GDM1 (cell line): ENCODE measurements around the gene SCN1A.
"Not testable (repeated sequence)": the region's sequence is repeated elsewhere in the genome, so short reads cannot be mapped to it uniquely, and the experiment has no call there.

Experiments
- DNase-seq: peaks from one replicate; lab custom pipeline; 2025; lab: John Stamatoyannopoulos, UW

SCN1A gene

DNA sequence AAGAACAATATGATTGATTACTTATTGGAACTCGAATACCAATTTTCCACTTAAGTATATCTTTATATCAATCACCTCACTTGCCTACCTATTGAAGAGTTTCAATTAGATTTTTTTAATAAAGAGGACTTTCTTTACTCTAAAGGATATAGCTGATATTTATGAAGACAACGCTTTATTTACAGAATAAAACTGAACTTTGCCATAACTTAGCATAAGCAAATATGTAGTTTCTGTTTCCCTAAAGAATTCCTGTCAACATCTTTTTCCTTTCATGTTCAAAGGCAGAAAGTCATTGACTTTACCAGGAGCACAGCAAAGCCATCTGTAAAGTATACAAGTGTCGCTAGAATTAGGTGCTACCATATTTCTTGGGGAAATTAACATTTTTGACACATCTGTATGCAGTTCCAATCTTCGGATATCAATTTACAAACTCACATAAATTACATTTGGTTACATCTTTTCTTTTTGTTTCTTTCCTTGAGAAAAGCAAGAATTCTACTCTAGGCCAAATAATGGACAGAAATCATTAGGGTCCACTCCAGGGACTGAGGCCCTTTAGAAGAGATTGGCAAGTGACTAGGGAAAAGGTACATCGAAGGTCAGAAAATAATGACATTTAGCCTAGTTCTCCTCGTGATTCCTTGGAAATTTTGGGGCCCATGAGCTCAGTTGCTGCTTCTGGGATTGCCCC is 7.5 kb upstream of the SCN1A start:
- no peak for DNase-seq

DNA sequence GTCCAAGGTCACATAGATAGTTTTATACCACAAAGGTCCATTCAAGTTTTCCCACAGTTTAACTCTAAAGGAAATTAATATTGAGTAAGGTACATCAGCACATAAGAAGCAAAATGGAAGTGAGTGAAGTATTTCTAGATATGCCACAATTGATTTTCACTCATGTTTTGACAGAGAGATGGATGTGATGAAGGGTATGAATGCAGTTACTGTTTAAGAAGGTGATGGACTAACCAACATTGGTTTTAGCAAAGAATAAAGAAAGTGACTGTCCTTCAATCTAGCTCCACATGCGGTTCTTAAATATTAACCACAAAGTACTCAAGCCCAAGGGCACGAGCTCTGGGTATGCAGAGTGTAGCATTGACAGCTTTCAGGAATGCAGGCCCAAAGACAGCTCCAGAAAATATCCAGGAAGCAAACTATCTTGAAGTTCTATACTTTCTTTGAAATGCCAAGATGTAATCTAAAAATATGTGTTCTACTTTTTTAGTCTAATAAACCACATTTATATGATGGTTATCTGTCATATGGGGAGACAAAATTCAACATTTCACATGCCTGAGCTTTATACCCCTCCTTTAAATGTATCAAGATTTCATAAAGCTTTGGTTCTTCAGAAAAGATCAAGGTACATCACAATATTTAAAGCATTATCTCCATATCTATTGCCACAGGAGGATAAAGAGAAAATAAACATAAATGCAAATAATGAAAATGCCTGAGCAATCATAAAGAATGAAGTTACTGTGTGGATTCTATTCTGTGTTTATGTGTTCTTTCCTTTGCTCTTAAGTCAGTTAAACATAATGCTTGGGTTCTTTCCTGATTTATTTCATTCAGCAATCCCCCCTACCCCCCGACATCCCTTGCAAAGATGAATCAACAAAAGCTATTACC is 6.7 kb upstream of the SCN1A start:
- DNase-seq: no peak

DNA sequence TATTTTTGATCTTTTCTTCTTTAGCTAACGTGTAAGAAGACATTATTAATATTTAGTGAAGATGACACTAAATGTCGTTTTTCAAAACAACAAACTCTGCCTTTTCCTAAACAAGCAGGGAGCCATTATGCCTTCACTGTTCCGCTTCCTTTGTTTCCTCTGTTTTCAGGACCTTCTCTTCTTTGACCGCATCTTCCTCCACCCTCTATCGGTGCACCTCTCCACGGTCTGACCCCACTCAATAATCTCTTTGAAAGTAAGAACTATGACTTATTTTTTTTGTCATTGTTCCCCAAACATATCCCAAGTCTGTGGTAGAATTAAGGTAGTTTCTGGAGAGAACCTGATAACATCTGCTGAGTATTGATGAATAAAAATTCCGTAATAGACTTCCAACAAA is 5.8 kb upstream of the SCN1A start:
- no peak for DNase-seq

DNA sequence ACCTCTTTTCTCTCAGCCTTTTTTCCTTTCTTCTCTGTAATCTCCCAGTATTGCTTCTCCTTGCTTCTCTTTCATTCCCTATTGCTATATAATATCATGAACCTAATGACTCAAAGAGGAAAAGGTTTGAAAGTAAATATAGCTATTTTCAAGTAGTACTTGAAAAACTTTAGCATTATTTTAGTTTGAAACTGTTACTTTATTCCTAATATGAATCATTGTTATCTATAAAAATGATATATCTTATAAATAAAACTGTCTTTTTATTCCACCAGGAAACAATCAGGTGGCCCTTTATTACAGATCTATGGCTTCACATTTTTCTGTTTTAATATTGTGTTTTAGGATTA is 311 bp upstream of the SCN1A start:
- DNase-seq: no peak

DNA sequence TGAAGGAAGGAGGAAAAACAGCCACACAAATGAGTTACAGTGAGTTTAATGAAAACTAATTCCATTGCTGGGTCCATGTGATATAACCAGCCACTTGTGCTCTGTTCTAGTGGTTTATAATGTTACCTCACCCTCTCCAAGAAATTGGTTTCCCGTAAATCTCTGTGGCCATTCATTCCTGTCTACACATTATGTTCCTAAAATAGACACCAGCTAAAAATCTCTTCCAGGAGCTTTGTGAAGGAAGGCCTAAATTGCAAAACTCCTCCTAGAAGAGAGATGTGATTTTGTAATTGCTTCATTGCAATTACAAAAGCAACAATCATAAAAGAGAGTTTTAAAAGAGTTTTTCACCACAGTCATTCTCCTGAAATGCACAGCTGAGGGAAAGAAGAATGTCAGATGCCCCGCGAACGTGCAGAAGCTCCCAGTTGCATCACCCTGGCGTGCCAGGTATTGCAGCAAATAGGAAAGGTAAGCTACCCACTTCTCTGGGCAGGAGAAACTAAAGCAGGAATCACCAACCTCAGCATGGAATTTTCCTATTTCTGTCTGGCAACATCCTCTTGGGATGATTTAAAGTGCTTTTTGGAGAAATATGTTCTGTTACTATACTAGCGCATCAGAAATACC is 1.7 kb downstream of the SCN1A start:
- no peak for DNase-seq

DNA sequence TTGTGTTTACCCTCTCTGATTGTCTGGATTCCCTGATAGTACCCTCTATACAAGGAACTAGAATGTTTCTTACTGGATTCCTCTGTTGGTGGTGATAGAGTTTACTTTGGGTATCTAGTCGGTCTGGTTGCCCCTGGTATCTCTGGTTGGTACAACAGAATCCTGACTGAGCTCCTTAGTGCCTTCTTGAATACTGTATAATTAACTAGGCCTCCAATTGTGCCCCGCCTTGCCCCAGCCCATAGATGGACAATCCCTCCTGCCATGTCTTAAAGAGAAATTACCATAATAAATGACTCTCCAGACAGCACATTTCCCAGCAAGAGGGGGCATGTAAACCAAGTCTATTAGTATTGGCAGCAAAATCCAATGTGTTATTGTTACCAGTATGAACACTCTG is 2.3 kb downstream of the SCN1A start:
- DNase-seq: no peak

DNA sequence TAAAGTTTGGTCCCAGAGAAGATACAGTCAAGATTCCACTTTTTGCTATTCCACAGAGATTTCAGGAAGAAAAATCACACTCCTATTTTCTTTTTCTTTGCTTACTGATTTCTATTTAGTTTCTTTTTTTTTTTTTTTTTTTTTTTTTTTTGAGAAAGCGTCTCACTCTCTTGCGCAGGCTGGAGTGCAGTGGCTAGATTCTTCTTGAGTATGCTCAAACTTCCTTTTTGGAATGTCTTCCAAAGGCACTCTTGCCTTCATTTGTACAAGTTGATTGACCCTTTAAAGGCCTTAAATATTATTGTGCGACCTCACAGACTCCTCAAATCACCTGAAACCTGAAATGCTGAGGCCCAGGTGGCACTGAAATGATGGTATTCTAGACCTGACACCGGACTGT is 9.6 kb downstream of the SCN1A start:
- no peak for DNase-seq

DNA sequence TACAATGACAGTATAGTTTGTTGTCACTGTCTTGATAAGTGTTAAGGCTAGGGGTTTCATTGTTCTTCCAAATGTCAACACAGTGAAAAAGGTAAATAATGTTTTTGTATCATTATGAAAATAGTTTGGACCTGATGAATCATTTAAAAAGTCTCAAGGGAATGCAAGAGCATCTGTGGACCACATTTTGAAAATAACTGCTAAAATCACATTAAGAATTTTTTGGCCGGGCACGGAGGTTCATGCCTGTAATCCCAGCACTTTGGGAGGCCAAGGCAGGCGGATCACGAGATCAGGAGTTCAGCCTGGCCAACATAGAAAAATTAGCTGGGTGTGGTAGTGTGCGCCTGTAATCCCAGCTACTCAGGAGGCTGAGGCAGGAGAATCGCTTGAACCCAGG is 10.3 kb downstream of the SCN1A start:
- DNase-seq: no peak

DNA sequence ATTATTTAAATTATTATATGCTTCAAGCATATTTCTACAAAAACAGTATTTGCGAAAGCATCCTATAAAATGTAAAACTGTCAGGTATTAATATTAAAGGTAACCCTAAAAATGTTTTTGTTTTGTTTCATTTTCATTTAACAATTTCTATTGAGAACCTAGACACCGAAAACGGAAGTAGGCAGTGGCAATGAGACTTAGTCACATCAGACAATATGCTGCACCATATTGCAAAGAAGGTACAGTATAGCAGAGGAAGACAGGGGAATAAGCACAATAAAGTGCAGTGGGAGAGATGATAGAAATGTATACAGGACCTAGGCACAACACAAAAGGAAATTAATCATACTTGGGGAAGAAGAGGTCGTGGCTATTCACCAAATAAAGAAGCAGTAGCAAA is 12.2 kb downstream of the SCN1A start:
- DNase-seq: no peak

DNA sequence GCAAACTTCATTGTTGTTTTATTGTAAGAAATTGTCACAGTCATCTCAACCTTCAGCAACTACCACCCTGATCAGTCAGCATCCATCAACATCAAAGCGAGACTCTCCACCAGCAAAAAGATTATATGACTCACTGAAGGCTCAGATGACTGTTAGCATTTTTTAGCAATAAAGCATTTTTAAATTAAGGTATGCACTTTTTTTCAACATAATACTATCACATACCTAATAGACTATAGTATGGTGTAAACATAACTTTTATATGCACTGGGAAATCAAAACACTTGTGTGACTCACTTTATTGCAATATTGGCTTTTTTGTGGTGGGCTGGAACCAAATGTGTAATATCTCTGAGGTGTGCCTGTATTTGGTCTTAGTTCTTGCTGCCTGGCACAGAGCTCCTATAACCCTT is 15.6 kb downstream of the SCN1A start:
- DNase-seq: no peak

DNA sequence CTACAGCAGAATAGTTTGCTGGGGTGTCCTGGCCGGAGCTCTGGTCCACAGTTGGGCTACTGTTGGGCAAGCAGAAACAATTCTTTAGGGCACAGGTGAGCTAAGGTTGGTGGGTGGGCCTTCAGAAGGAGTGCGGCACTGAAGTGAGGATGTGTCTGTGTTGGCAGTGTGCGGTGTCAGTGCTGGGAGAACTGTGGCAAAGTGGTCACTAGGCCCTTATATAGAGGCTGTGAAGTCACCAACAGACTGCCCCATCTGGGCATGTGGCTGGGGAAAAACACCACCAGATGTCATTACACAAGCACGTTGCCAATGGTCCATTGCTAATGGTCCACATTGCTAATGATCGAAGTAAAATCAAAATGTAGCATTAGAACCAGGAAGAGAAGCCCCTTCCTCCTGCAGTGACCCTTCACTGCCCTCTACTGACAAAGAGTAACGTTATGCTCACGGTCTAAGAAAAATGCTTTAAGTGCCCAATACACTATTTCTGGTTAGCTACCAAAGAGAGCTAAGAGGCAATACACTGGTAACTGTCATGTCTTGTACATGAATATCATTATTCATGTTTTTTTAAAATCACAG is 21.3 kb downstream of the SCN1A start:
- no peak for DNase-seq

DNA sequence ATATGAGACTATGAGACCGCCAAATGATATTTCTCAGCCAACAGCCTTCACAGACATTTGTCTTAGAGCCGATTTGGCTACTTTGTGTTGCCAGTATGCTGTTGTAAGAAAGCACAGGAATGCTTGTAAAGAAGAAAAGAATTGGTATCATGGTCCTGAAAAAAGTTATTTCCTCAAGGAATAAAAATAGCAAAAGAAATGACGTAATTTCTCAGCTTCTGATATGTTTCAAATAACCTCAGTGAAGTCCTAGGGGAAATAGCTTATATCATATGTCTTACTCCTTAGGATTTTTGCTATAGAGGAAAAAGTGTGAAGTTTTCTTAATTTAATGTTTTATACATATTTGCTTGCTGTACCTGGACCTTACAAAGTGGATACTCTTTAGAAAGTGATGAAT is 23.0 kb downstream of the SCN1A start:
- DNase-seq: no peak

DNA sequence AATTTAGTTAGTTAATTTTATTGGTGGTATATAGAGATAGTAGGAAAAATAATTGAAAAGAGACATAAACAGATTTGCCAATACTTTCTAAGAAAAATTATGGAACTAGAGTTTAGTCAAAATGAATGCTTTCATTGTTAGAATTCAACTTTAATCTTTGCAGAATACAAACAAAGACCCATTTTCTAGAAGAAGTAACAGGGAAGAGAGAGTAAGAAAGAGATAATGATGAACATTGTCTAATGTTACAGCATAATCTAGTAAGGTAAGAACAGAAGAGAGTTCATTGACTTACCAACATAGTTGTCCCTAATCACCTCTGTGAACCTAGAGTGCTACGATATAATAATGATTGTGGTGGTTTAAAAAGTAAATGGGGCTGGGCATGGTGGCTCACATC is 23.7 kb downstream of the SCN1A start:
- DNase-seq: no peak

DNA sequence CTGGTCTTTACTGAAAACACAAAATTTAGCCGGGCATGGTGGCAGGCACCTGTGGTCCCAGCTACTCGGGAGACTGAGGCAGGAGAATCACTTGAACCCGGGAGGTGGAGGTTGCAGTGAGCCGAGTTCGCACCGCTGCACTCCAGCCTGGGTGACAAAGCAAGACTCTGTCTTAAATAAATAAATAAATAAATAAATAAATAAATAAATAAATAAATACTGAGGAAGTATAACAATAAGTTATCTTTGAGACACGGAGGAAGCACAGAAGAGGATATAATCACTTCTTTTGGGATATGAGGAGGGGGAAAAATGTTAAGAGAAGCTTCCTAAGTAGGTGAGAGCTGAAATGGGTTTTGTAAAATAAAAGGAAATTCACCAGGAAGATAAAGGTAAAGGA is 24.5 kb downstream of the SCN1A start:
- DNase-seq: not testable (repeated sequence)

DNA sequence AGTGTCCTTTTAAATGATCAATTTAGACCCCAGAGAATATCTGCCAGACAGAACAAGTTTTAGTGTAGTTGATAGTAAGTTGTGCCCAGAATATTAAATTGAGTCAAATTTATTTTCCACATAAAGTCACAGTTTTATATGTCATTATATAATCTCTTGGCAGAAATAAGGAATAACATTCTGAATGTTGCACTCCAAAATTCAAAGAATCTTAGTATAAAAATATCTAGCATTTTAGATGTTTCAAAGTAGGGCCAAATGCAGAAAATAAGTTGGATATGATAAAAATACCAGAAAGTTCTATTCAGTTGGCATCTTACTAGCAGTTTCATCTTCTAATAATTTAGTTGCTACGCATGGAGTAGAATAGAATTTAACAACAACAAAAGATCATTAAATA is 33.5 kb downstream of the SCN1A start:
- no peak for DNase-seq

DNA sequence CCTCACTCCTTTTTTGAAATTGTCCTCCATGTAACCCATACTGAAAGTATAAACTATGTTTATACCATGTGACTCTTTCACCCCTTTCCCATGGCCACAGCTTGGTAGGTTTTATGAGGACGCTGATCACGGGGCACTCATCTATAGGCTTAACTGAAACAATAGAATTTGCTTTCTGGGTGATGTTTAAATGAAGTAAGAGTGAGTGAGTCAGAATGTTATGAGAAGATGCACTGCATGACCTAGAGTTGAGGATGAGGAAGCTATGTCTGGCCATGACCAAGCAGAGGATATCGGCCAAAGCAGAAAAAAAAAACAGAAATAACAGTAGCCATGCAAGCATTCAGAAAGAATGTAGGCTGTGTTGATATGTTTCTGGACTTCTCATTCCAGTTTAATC is 34.9 kb downstream of the SCN1A start:
- no peak for DNase-seq

DNA sequence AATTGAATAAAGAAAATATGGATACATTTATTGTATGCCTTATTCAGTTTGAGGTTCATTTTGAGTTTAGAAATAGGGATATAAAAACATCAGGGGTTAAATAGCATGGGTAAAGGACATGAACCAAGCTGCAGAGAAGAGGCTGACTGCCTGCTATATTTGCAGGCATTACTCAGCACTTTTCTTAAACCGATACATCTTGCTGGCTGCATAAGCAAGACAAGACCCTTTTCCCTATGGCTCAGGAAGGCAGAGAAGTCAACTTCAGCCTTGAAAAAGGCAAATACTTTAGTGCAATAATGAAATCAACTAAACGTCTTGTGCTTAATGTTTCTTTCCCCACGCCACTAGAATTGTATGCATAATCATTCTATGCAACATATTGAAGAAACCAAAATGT is 36.4 kb downstream of the SCN1A start:
- peak; percentile 24 for DNase-seq

DNA sequence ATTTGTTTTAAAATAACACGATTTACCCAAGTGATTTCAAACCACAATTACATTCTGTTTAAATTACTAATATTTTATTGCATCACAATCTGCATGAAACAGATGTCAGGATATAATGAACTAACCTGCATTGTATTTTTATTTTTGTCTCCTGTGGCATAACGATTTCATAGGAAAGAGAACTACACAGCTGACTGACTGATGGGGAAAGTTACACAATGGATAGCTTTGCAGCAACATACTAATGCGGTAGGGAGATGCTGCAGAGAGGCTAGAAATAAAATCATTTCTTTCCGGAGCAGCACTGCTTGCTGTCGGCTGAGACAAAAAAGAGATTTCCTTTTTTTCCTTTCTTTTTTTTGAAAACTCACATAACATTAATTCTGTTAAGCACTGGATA is 36.9 kb downstream of the SCN1A start:
- DNase-seq: no peak

DNA sequence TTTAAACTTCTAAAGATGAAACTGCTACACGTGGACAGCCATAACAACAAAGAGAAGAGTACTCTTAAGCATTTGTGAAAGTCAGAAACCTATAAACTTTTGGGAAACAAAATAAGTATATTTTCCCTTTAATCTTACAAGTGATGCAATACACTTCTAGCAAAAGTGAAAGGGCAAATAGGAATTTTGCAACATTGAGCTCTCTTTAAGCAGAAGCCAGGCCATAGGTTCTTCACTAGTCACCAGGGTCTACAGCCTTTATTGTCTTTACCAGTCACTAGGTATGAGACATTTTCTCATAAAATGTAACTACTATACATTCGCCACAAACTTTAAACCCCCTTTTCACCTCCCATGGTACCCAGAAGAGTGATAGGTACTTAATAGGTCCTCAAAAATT is 37.5 kb downstream of the SCN1A start:
- DNase-seq: no peak

DNA sequence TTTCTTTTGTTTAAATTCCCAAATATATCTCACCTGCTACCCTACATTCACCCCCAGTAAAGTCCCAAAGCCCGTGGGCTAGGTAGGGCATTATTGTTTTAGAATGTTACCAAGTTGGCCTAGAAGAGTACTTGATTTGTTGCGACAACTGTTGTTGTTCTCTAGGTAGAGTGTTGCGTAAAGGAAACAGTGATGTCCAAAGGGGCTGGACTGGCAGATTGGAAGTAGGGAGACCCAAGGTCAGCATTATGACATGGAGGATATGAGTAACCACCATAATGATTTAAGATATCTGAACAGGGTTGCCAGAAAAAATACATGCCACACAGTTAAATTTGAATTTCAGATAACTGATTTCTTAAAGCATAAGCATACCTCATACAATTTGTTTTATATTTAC is 39.2 kb downstream of the SCN1A start:
- DNase-seq: no peak

DNA sequence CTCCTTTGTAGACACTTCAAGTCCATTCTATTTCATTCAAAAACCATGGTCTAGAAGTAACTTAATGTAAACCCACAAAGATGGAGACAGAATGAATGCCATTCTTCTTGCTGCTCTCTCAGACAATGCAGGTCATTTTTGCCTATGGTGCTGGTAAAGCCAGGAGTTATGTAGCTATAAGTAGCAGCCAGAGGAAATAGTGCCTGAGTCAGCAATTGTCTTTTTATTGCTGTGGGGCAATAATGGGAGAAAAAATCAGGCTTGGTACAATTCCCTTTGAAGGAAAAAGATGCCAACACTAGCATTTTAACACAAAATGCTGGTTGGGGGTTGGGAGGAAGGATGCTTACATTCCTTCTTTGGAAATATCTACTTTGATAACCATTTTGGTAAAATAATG is 43.5 kb downstream of the SCN1A start:
- no peak for DNase-seq

DNA sequence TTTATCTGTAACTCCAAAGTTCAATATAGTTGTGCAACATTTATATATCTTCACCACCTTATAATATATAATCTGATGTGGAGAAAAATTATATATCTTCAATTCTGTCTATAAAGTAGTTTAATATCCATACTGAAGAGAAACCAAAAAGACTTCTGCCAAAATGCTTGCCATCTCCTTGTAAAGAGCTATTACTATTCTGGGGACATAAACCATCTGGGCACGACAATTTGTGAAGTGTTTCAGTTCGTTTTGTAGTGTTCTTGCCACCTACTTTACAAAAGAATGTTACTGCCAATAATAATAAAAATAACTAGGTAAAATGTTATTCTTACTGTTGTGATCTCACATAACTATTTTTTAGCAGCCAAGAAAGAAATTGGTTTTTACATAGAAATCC is 45.1 kb downstream of the SCN1A start:
- DNase-seq: no peak

DNA sequence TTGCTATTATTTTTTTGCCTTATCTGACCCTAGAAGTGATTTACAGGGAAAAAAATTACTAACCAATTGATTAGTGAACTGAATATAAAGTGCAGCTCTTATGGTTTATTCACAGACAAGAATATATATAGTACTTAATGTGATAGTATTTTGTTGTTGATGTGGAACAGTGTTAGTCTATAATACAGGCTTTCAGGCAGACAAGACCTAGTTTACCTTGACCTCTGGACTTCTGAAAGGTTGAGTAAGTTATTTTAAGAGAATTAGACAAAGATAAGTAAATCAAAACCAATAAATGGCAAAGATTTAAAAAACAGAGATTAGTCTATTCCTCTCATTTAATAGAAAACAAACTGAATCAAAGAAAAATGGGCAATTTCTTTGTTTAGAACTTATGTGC is 46.0 kb downstream of the SCN1A start:
- DNase-seq: no peak
